Esophagus muscularis mucosa (tissue), 3 donors: Measurements from ENCODE around the gene CD96.

Experiments
- POLR2A ChIP-seq: fragments of 450-650 bp; IDR thresholded peaks from one replicate; pipeline ENCODE4 v1.6.1; 2017; ENCODE audit warnings: antibody characterized with exemption, moderate library complexity, mild to moderate bottlenecking, low read depth
- POLR2AphosphoS5 ChIP-seq, 2 donors: sonication (generic); formaldehyde crosslinking; IDR thresholded peaks; one replicate each; pipeline ENCODE4 v1.6.1; 2017; ENCODE audit warnings: antibody characterized with exemption in 2 of 2
- TF ChIP-seq, protein P1 (sequence below), 3 experiments: fragments of 200-600 bp in 2 of 3; fragments of 450-650 bp in 1 of 3; sonication (generic) in 2 of 3; IDR thresholded peaks; one replicate each; pipeline ENCODE4 v1.5.1; 2017 to 2019; ENCODE audit warnings: antibody characterized with exemption in 3 of 3, mild to moderate bottlenecking in 2 of 3, moderate library complexity in 1 of 3

DNA sequence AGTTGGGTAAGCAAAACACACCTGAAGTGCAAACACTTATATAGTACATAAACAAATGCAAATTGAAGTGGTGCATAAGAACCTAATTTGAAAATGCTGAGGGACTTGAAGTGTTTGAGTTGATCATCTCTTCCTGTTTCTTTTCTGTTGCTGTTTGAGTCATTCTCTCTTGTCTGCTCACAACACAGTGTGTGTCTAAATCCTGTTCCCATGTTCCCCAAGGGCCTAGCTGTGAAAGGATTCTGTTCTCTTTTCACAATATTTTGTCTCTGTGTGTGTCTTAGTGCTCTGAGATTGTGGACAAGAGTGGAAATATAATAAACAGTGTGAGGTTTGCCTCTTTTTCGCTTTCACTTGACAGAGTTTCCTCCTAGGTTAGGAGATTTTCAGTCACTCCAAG is 6.1 kb downstream of the CD96 start:
- TF ChIP-seq, protein P1, sequence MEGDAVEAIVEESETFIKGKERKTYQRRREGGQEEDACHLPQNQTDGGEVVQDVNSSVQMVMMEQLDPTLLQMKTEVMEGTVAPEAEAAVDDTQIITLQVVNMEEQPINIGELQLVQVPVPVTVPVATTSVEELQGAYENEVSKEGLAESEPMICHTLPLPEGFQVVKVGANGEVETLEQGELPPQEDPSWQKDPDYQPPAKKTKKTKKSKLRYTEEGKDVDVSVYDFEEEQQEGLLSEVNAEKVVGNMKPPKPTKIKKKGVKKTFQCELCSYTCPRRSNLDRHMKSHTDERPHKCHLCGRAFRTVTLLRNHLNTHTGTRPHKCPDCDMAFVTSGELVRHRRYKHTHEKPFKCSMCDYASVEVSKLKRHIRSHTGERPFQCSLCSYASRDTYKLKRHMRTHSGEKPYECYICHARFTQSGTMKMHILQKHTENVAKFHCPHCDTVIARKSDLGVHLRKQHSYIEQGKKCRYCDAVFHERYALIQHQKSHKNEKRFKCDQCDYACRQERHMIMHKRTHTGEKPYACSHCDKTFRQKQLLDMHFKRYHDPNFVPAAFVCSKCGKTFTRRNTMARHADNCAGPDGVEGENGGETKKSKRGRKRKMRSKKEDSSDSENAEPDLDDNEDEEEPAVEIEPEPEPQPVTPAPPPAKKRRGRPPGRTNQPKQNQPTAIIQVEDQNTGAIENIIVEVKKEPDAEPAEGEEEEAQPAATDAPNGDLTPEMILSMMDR (IDR thresholded peaks at IDR 0.05), result no peak
- no peak for TF ChIP-seq POLR2A
- no peak for TF ChIP-seq POLR2AphosphoS5 (IDR thresholded peaks at IDR 0.05)
